ENCODE data around the gene ZNF33B.

ZNF33B gene

DNA sequence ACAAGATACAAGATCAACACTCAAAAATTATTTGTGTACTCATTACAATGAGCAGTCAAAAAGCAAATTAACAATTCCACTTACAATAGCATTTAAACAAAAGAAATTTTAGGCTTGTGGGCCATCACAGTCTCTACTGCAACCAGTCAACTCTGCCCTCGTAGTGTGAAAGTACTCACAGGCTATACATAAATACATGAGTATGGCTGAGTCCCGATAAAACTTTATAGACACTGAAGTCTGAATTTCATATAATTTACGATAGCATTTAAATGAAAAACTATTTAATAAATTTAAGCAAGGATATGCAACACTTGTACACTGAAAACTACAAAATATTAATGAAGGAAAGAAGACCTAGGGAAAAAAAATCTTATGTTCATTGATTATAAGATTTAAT is 90.1 kb downstream of the ZNF33B start:
- DNase-seq, result no peak
- in situ Hi-C loops (cut with HindIII; ENCODE audit: low pct_ligation_motif_present, low pct_unique_long_range_greater_than_20kb, low sequenced_read_pairs), result no loop called here

DNA sequence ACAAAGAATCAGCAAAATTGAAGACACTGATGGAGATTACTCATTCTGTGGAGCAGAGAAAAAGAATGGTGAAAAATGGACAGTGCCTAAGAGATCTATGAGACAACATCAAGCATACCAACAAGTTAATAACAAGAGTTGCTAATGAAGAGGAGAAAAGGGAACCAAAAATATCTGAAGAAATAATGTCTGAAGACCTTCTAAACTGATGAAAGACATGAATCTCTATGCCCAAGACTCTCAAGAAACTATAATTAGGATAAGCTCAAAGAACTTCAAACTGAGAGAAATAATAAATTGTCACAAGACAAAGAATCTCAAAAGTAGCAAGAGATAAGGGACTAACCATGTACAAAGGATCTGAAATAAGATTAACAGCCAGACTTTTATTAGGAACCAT is 93.4 kb downstream of the ZNF33B start:
- DNase-seq, result no peak
- in situ Hi-C loops (cut with HindIII; ENCODE audit: low pct_ligation_motif_present, low pct_unique_long_range_greater_than_20kb, low sequenced_read_pairs), result no loop called here

DNA sequence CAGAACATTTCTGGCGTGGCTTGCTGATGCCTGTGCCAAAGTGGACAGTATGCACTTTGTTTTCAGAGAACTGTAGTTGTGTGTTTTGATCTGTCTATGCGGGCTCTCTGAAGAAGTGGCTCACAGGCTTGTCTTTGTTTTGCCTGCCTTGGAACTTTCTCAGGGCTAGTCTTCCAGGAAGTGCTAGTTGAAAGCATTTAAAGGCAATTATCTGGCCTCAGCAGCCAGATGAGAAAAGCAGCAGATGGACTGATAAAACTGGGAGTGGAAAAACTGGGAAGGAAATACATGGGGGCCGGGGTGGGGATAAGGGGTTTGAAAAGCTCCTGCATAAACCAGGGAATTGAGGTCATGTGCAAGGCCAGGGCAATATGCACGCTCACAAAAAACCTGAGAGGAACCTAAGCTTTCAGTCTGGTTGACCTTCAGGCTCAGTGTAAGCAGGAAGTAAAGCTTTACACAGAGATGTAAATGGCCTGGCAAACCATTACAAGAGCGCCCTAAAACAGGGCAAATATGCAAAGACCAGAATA is 94.5 kb downstream of the ZNF33B start:
- in situ Hi-C loops (cut with HindIII; ENCODE audit: low pct_ligation_motif_present, low pct_unique_long_range_greater_than_20kb, low sequenced_read_pairs), result no loop called here

More for the DNA sequence above, 94.5 kb downstream of the ZNF33B start:
- no peak for DNase-seq

Measured in ACHN (cell line).